Measurements from ENCODE around the gene ADCY5.

DNA sequence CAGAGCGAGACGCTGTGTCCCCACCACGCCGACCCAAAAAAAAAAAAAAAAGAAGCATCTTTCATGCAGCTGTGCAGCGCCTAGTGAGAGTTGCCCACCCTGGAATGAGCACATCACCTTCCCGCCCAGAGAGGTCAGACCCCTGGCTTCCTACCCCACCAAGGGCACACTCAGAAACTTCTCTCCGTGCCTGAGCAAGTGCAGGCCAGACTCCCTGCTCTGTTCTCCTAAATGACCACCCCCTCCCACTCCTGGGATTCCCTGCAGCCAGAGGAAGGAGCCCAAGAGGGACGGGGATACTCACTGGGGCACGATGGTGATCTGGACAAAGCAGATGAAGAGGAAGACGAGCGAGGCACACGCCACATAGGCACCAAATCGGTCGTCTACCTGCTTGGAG is 131.2 kb downstream of the ADCY5 start:
- TF ChIP-seq, protein P1, sequence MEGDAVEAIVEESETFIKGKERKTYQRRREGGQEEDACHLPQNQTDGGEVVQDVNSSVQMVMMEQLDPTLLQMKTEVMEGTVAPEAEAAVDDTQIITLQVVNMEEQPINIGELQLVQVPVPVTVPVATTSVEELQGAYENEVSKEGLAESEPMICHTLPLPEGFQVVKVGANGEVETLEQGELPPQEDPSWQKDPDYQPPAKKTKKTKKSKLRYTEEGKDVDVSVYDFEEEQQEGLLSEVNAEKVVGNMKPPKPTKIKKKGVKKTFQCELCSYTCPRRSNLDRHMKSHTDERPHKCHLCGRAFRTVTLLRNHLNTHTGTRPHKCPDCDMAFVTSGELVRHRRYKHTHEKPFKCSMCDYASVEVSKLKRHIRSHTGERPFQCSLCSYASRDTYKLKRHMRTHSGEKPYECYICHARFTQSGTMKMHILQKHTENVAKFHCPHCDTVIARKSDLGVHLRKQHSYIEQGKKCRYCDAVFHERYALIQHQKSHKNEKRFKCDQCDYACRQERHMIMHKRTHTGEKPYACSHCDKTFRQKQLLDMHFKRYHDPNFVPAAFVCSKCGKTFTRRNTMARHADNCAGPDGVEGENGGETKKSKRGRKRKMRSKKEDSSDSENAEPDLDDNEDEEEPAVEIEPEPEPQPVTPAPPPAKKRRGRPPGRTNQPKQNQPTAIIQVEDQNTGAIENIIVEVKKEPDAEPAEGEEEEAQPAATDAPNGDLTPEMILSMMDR (conservative IDR thresholded peaks at IDR 0.05): no peak
- TF ChIP-seq EZH2 (IDR thresholded peaks at IDR 0.05; ENCODE audit: low read depth): no peak
